ENCODE measurements around the gene SLC12A1.

SLC12A1 gene

DNA sequence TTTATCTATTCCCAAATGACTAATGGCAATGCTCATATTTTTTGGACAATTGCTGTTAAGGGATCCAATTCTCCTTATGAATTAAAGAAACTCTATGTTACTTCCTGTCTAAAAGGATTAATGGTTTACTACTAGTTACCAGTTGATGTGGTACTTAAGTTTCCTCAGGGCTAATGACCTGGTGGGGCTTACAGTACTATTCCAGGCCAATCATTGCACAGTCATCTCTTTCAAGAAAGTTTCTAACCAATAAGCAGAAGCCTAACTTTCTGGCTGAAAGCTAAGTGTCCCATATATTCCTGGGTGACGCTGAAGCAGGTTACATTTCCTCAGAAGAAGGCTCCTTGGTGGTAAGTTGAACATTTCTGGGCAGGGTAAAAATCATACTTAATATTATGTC, at the start of gene SLC12A1:
Gene SLC12A1, plus strand, starts transcription at position 322 of the 400 bp plus-strand sequence. CDS start 1,418 bp downstream, outside the sequence.
- no peak for DNase-seq (ENCODE audit: low read depth in 4 of 4, low spot score in 1 of 4)

- no peak for DNase-seq (ENCODE audit: low read depth in 4 of 4, low spot score in 1 of 4)
Observed at GRCh38 chr15:48168616-48169015, 37.5 kb upstream of the SLC12A1 start.

GRCh38 chr15:48170981-48171380, 35.1 kb upstream of the SLC12A1 start:
- no peak for DNase-seq (ENCODE audit: low read depth in 4 of 4, low spot score in 1 of 4)

DNA sequence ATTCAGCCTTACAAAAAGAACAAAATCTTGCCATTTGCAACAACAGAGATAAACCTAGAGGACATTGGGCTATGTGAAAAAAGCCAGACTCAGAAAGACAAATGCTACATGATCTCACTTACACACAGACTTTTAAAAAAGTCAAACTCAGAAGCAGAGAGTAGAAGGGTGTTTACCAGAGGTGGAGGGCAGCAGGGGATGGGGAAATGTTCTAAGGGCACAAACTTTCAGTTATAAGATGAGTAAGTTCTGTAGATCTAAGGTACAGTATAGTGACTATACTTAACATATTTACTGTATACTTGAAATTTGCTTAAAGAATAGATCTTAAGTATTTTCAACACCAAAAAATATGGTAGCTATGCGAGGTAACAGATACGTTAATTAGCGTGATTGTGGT, 31.0 kb upstream of the SLC12A1 start:
- no peak for DNase-seq (ENCODE audit: low read depth in 4 of 4, low spot score in 1 of 4)

DNA sequence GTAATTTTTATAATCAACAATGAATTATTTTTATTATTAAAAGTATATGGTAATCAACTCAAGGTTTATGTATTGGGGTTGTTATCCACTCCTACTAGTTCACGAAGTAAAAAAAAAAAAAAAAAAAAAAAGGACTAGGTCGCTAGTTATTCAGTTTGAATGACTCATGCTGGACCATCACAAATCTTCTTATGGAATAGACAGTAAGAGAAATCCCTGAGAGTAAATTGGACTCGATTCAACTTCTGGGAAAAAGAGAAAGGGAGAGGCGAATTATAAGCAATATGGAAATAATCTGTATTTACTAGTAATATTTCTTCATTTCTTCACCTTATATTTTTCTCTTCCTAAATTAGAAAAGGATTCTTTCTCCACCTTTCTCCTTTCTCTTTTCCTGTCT, 30.0 kb upstream of the SLC12A1 start:
- DNase-seq (ENCODE audit: low read depth in 4 of 4, low spot score in 1 of 4) = no peak

DNA sequence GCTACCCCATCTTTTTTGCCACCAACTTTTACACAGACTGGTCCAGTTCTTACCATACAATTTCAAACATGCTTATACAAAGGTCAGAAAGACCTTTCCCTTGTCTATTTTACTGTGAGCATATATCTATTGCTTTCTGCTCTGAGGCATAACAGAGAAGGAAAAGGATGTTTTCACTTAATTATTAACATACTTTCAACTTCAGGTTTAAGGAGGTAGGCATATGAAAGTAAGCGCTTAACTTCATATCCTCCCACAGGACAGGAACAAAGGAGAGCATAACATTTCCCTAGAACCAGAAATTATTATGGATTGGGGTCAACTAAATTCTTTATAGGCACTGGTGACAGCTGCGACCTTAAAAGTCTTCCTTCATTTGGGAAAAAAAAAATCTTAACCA, 29.1 kb upstream of the SLC12A1 start:
- no peak for DNase-seq (ENCODE audit: low read depth in 4 of 4, low spot score in 1 of 4)

GRCh38 chr15:48177383-48177765, 28.7 kb upstream of the SLC12A1 start:
- DNase-seq (ENCODE audit: low read depth in 4 of 4, low spot score in 1 of 4) = no peak

DNA sequence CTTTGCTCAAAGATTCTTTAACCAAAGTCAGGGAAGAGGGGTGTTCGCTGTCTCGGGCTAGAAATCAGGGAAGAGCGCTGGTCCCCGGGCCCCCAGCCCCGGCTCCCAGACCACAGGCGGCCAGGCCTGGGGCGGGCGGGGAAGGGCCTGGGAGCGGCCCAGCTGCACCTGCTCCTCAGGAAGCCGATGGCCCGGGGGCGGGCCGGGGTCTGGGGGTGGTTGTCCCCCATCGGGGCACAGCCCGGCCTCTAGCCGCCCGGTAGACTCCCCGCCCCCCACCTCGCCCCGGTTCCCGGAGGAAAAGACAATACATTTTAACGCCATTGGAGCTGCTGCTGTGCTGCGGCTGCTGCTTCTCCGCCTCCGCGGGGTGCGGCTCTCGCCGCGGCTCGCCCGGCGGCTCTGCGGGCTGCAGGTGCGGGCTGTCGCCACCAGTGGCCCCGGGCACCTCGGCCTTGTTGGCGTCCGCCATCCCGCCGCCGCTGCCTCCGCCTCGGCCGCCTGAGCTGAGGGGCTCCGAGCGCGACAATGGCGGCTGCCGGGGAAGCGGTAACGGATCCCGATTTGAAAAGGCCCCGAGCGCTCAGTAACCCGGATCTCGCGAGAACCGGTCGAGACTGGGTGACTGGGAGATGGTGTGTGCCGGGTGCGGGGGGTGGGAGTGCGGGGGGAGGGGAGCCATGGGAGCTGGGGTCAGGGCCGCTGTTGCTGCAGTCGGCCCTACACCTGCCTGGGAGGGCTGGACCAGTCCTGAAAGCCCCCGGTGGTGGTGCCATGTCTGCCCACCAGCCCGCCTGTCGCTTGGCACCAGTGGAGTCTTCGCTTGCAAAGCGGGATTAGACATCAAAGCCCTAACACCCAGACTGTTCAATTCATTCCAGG, 28.1 kb upstream of the SLC12A1 start, which contains the start of gene MYEF2:
Gene MYEF2, minus strand, starts transcription at position 530 of the 882 bp plus-strand sequence. Its CDS starts 58 bp downstream, at position 472.
- peak in 3 of 4 experiments; percentile 31 to 68 (median 53) for DNase-seq (ENCODE audit: low read depth in 4 of 4, low spot score in 1 of 4)

DNA sequence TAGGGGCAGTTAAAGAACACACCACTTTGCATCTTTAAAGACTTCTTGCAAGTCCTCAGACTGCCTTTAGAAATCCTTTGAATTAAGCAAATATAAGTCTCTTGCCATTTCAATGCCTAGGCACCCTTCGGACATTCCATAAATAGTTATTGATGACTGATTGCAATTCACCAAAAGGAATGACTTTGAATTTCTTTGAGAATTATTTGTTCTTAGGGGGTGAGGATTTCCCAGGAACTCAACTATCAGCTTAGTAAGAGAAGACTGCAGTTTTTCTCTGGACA, 27.5 kb upstream of the SLC12A1 start:
- DNase-seq (ENCODE audit: low read depth in 4 of 4, low spot score in 1 of 4) = no peak

DNA sequence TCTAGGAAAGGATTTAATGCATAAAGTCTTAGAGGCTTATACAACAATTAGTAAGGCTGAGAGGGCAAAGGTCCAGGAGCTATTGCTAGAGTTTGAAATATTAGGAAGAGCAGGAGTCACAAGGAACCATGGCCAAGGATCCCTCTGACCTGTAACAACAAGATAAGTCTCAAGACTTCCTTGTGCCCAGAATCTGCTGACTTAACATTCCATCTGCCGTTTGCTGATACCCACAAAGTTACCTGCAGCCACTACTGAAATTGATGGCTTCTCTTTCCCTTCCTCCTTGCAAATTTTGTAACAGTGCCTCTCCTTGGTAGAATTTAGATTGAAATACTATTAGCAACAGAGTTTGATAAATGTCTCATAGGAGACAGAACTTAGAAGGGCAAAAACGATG, 23.4 kb upstream of the SLC12A1 start:
- DNase-seq (ENCODE audit: low read depth in 4 of 4, low spot score in 1 of 4) = no peak

GRCh38 chr15:48185529-48185928, 20.6 kb upstream of the SLC12A1 start:
- no peak for DNase-seq (ENCODE audit: low read depth in 4 of 4, low spot score in 1 of 4)

- DNase-seq (ENCODE audit: low read depth in 4 of 4, low spot score in 1 of 4) = no peak
Observed at GRCh38 chr15:48186271-48186670, 19.8 kb upstream of the SLC12A1 start.

DNA sequence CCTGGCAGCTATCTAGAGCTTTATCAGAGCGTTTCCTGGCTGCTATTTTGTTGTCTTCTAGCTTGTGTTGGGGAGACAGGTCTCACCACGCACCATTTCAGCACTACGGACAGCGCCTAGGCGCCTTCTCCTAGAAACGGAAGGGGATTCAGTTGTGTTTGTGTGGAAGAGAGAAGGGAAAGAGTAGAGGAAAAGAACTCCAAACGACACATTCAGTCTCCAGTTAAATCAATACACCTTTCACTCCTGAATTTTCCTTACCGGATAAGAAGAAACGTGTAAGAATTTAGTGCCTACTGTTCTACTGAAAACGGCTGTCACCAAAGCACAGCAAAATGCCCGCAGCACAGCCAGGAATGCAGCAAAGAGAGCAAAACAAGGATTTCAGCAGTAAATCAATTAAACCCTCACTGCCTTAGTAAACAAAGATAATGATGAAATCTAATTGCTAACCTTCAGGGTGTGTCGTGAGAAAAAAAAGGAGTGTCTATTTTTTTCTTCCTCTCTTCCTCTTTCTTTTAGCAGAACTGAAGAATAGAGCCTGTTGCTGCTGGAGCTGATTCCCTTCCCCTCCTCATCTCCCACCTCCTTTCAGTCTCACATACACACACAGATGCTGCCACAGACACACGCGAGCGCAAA, 15.0 kb upstream of the SLC12A1 start:
- peak in 3 of 4 experiments; percentile 3 to 7 (median 7) for DNase-seq (ENCODE audit: low read depth in 4 of 4, low spot score in 1 of 4)

GRCh38 chr15:48191574-48192225, 14.4 kb upstream of the SLC12A1 start, which contains the start of gene CTXN2:
Gene CTXN2, plus strand, starts transcription at chr15:48191665. Its CDS starts 9,636 bp downstream, at chr15:48201301.
- no peak for DNase-seq (ENCODE audit: low read depth in 4 of 4, low spot score in 1 of 4)

DNA sequence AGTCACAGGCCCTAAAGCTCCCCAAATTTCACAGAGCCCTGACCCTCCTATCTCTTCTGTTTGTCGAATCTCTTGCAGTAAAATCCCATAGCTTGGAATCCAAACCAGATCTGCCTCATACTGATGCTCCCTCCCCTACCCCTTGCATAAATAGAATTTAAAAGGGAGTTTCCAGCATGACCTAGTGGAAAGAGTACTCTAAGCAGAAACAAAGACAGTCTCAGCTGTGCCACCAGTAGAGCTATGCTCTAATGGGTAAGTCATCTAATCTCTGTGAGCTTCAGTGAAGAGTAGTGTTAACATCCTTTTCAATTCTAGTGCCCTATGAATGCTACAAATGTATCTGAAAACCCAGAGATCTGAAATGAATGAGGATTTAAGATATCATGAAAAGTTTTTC, 4.0 kb upstream of the SLC12A1 start:
- no peak for DNase-seq (ENCODE audit: low read depth in 4 of 4, low spot score in 1 of 4)

DNA sequence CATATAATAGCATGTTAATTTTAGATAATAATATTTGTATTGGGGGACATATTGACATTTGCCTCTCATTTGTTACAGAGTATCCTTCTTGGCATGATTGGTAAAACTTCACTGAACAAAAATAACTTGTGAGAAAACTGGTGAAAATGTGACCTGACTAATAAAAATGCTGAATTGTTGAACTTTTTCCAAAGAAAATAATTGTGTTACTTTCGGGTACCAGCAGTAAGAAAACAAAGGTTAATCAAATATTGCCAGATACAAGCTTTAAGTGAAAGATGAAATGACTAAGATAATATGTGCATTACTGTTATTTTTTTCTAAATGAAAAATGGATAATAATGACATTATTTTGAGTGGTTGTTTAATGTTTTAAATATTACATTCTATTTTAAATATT, 15.2 kb downstream of the SLC12A1 start:
- DNase-seq (ENCODE audit: low read depth in 4 of 4, low spot score in 1 of 4) = no peak

DNA sequence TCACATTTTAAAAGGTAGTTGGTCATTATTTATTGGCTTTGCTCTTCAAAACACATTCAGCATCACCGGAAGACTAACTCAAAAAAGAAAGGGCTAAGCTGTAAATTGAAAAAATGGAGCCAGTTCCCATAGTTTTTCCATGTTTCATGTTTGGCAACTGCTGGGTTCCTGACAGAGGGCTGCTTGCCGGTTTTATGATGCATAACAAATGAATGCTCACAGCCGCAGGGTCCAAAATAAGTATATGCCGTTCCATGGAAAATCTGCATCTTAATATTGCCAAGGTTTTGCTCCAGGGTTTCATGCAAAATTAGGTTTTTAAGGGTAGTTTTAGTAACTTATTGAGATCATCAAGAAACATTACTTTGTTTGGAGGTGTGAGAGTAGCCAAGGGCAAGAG, 15.8 kb downstream of the SLC12A1 start:
- DNase-seq (ENCODE audit: low read depth in 4 of 4, low spot score in 1 of 4) = no peak

DNA sequence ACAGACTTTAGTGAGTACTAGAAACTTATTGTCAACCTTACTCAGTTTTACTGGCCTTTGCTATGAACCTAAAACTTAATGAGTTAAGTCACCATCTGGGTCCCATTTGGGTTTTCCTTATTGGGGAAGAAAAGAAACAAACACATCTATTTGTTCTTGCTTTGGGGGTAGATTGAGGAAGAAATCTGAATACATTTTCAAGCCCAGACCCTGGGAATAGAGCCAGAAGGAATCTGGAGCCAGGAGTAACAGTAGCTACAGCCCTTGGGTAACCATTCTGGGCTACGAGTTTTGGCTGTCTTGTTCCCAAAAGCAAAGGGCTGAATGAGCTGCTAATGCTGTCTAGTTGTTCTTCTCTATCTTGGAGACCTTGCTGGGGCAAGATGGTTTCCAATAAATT, 16.5 kb downstream of the SLC12A1 start:
- no peak for DNase-seq (ENCODE audit: low read depth in 4 of 4, low spot score in 1 of 4)

DNA sequence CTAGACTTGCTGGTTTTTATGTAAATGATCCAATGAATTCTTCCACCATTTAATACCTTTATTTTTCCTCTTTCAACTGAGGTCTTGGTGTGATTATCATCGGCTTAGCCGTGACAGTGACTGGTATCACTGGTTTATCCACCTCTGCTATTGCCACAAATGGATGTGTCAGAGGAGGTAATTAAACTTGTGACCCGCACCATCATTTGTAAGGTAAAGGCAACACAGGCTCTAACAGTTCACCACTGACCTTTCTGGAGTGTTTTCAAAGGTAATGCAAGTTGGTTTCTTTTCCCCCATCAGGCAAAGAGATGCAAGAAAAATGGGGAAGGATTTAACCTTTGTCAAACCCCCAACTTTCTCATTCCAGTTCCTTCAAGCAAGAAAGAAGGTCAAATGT, 19.7 kb downstream of the SLC12A1 start:
- DNase-seq (ENCODE audit: low read depth in 4 of 4, low spot score in 1 of 4) = no peak

GRCh38 chr15:48230498-48230897, 24.4 kb downstream of the SLC12A1 start:
- no peak for DNase-seq (ENCODE audit: low read depth in 4 of 4, low spot score in 1 of 4)

DNA sequence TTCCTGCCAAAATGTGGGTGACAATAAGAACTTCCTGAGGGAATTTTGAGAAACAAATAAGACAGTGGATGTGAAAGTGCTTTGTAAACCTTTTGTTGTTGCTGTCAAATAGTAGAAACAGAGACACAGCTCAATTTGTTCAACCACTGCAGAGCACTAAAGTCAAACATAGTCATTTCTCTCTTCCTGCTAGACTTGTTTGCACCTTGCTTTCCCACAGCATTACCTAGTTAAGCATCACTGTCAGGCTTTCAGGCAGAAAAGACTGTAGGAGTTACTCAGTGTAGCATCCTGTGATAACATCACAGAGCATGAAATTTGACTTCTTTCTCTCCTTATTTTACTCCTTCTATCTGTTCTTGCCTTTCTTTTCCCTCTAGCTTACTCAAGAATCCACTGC, 27.1 kb downstream of the SLC12A1 start:
- no peak for DNase-seq (ENCODE audit: low read depth in 4 of 4, low spot score in 1 of 4)

DNA sequence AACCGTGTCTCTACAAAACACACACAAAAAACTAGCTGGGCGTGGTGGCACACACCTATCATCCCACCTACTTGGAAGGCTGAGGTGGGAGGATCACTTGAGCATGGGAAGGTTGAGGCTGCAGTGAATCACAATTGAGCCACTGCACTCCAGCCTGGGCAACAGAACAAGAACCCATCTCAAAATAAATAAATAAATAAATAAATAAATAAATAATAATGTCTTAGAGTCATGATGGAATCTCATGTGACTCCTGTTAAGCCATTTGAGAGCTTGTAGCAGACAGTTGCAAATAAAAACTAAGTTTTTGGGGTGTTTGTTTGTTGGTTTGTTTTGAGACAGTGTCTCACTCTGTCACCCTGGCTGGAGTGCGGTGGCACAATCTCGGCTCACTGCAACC, 33.2 kb downstream of the SLC12A1 start:
- no peak for DNase-seq (ENCODE audit: low read depth in 4 of 4, low spot score in 1 of 4)
